ENCODE measurements around the gene GNB4.

DNA sequence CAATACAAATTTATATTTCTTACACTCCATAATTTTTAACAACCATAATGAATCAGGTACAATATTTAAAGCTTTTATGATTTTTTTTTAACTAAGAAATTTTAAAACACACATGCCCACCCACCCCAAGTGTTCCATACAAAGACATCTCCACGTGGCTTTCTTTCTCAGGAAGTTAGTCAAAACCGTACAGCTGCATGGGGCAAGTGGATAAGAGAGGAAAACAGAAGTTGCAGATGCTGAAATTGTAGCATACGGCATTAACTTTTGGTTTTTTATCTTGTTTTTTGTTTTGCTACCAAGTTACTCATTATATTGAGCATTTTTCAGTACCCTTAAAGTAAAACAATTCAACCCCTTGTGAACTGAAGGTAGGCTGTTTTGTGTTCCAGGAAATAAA lies 14.8 kb downstream of the GNB4 start:
- TF ChIP-seq POLR2AphosphoS5 (IDR thresholded peaks at IDR 0.05; ENCODE audit: insufficient read depth, low read depth, low read length): no peak
- no peak for TF ChIP-seq CTCF (IDR thresholded peaks at IDR 0.05; ENCODE audit: extremely low read depth in 1 of 2, insufficient read depth in 1 of 2, low read depth in 1 of 2, low read length in 2 of 2)

All from endothelial cell of umbilical vein (primary cell).